Activated naive CD8-positive, alpha-beta T cell treated with anti-CD3 and anti-CD28 coated beads, Interleukin-2, amount 10 ng/mL, durations not matched to agents 7 days and 5 days (primary cell): ENCODE data around the gene ADGRG3. TPM values are rescaled to one million over a fixed set of nuclear protein-coding genes. Genes with fewer than 3 reads are reported as not detected.

ENCODE experiments used
- ATAC-seq: fragments of 150-1000 bp; cut with Tn5 transposase; one replicate; pipeline ENCODE4 v1.10.0; 2021; ENCODE audit warnings: low read depth, moderate library complexity
- POLR2A ChIA-PET: fragments of 350-600 bp; sonication (Branson Sonifier 250); formaldehyde crosslinking; loops from one replicate; lab custom pipeline; 2021; ENCODE audit warnings: antibody characterized with exemption; lab: Charles Lee
- DNase-seq: peaks from one replicate; pipeline ENCODE4 v3.0.0; 2021
- H3K27ac Mint-ChIP-seq: one replicate; pipeline ENCODE4 v1.8.0; 2022; ENCODE audit warnings: mild to moderate bottlenecking, mixed read lengths
- H3K27me3 Mint-ChIP-seq: one replicate; pipeline ENCODE4 v1.8.0; 2022; ENCODE audit warnings: mild to moderate bottlenecking, moderate library complexity, mixed read lengths
- H3K36me3 Mint-ChIP-seq: one replicate; pipeline ENCODE4 v1.8.0; 2021; ENCODE audit warnings: mild to moderate bottlenecking, mixed read lengths
- H3K4me1 Mint-ChIP-seq: one replicate; pipeline ENCODE4 v1.8.0; 2021; ENCODE audit warnings: mixed read lengths
- H3K4me3 Mint-ChIP-seq: one replicate; pipeline ENCODE4 v1.8.0; 2022; ENCODE audit warnings: mild to moderate bottlenecking, moderate library complexity, mixed read lengths
- H3K9me3 Mint-ChIP-seq: one replicate; pipeline ENCODE4 v1.8.0; 2021; ENCODE audit warnings: mixed read lengths
- total RNA-seq, 2 experiments: library from RNA; stranded (reverse); gene quantifications; one replicate each; pipeline ENCODE4 v1.2.3, GENCODE V29; 2021

ADGRG3 gene
- total RNA-seq, 2 experiments from 2014 or later, result not detected

DNA sequence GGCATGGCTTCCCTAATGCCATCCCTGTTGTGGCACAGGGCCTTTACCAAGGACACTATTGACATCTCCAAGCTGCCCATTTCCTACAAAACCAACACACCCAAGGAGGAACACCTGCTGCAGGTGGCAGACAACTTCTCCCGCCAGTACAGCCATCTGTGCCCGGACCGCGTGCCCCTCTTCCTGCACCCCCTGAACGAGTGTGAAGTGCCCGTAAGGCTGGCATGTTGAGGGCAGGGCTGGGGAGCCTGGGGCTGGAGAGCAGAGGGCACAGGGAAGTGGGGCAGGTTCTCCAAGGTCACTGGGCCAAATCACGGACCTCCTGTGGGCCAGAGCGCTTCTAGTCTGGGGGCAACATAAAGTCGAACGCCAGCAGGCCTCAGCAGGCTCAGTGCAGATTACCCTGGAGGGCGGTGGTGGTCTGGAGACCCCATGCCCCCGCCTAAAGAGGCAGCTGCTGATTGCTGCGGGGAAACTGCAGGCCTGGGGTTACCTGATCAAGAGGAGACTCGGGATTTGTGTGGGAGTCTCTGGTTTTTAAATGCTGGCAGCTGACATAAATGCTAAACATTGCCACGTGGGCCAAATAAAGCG lies 30.8 kb downstream of the ADGRG3 start:
- ATAC-seq, result no peak
- Mint-ChIP-seq H3K4me3 (no peak overlapping the region), H3K4me1 (peaks cover 9% of the 10 kb centered on the region), H3K9me3 (no peaks in the 10 kb centered on the region), H3K27ac (no peak overlapping the region), H3K27me3 (peaks cover 2% of the 10 kb centered on the region), H3K36me3 (no peaks in the 10 kb centered on the region)
- DNase-seq, result no peak
- POLR2A ChIA-PET, result no interaction called here

- DNase-seq (no peak), ATAC-seq (no peak)
- peaks cover 5% of the 10 kb centered on the region for H3K27me3 Mint-ChIP-seq
- no peak overlapping the region for H3K27ac Mint-ChIP-seq
- no peaks in the 10 kb centered on the region for H3K36me3 Mint-ChIP-seq
- no peaks in the 10 kb centered on the region for H3K9me3 Mint-ChIP-seq
- H3K4me3 Mint-ChIP-seq, result no peak overlapping the region
- POLR2A ChIA-PET, result no interaction called here
- H3K4me1 Mint-ChIP-seq, result peaks cover 11% of the 10 kb centered on the region
Observed at GRCh38 chr16:57699481-57699880, 31.4 kb downstream of the ADGRG3 start.

GRCh38 chr16:57699899-57700298 lies 31.8 kb downstream of the ADGRG3 start:
- no peaks in the 10 kb centered on the region for H3K36me3 Mint-ChIP-seq

DNA sequence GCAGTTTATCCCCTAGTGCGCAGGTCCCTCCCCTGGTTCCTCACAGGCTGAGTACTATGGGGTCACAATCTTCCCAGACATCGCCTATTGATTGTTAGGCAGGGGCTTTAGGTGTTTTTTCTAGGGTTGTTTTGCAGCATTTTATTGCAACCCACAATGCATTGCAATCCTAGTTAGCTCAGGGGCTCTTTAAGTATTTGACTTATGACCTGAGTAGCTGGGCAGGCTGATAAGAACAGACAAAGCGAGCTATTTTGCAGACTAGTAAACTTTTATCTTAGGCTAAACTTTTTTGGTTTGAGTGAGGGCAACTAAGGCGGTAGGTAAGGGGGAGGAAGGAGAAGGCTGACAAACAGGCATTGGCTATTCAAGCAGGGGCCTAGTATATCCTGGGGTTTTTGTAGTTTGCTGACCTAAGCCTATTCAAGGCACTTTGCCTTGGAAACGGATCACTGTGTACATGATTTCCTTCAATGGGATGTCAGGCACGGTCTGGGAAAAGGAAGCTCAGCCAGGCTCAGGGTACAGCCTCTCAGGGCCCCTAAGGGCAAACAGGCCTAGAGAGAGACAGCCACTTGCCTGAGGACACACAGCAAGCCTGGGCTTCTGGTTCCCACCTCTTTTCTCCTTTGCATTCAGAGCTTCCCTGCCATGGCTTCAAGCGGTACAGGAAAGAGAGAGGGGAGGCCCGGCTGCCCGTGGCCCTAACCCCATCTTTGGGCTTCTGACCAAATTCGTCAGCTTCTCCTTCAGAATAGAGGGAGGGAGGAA lies 32.9 kb downstream of the ADGRG3 start:
- ATAC-seq (no peak), DNase-seq (no peak)
- Mint-ChIP-seq H3K4me1 (peaks cover 4% of the 10 kb centered on the region), H3K27me3 (peaks cover 5% of the 10 kb centered on the region), H3K36me3 (no peaks in the 10 kb centered on the region), H3K9me3 (no peaks in the 10 kb centered on the region), H3K27ac (no peak overlapping the region), H3K4me3 (no peak overlapping the region)
- POLR2A ChIA-PET, result no interaction called here

More at GRCh38 chr16:57699899-57700298, 31.8 kb downstream of the ADGRG3 start:
- peaks cover 8% of the 10 kb centered on the region for H3K4me1 Mint-ChIP-seq
- ATAC-seq (no peak), DNase-seq (no peak)
- POLR2A ChIA-PET, result no interaction called here
- H3K9me3 Mint-ChIP-seq, result no peaks in the 10 kb centered on the region
- H3K27ac Mint-ChIP-seq, result no peak overlapping the region
- H3K27me3 Mint-ChIP-seq, result peaks cover 5% of the 10 kb centered on the region
- no peak overlapping the region for H3K4me3 Mint-ChIP-seq

- Mint-ChIP-seq H3K27ac (no peak overlapping the region), H3K4me3 (no peak overlapping the region), H3K36me3 (peaks cover 2% of the 10 kb centered on the region), H3K27me3 (peaks cover 6% of the 10 kb centered on the region), H3K9me3 (peaks cover 2% of the 10 kb centered on the region), H3K4me1 (peaks cover 8% of the 10 kb centered on the region)
- POLR2A ChIA-PET, result no interaction called here
- DNase-seq (no peak), ATAC-seq (no peak)
Observed at GRCh38 chr16:57701759-57702371, 33.8 kb downstream of the ADGRG3 start.

DNA sequence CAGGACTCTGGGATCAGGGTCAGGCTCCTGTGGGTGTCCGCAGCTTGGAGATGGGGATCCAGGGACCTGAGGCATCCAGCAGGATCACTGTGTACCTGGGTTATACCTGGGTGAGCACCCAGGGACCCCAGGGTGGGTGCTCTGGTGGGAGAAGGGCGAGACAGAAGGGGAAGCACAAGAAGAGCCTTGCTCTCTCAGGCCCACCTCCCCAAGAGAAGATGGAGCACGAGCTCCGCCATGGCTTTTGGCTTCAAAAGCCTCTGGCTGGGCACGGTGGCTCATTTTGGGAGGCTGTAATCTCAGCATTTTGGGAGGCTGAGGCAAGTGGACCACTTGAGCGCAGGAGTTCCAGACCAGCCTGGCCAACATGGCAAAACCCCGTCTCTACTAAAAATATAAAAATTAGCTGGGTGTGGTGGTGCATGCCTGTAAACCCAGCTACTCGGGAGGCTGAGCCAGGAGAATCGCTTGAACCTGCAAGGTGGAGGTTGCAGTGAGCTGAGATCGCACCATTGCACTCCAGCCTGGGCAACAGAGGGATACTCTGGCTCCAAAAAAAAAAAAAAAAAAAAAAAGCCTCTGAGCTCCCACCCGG lies 35.4 kb downstream of the ADGRG3 start:
- peaks cover 9% of the 10 kb centered on the region for H3K27me3 Mint-ChIP-seq

DNA sequence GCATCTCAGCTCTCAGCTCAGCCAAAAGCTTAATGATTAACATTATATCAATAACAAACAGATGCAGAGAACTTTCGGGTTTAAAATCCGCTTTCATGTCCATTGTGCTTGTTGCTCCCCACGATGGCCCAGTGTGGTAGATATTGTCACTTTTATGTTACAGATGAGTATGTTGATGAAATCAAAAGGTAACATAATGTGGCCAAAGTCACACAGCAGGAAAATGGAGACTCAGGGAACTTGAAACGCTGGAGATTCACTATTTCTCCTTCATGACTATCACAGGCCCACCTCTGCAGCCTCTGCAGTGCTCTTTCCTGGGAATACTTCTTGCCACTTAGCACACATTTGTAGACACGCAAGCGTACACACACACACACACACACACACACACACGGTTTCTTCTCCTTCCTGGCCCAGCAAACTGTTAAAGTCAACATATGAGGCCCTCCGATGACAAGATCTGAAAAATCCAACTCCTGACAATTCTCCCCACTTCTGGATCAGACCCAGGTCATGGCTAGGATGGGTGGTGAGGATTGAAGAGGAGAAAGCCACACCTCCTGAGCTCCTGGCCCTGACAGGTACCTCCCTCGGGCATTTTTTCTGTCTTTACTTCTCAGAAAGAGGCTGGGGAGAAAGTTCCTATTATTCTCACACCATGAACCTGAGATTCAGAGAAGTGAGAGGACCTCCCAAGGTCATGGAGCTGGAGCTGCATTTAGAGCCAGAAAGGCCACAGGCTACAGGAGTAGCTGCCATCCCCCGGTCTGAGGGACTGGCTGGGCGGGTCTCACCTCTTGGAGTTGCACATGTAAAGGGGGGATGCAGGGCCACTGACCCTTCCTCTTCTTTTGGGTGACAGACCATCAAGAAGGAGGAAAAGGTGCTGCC lies 36.2 kb downstream of the ADGRG3 start:
- Mint-ChIP-seq H3K4me3 (no peak overlapping the region), H3K27ac (no peak overlapping the region), H3K9me3 (peaks cover 3% of the 10 kb centered on the region), H3K36me3 (peaks cover 2% of the 10 kb centered on the region), H3K27me3 (peaks cover 13% of the 10 kb centered on the region), H3K4me1 (peaks cover 15% of the 10 kb centered on the region)
- POLR2A ChIA-PET, result interaction anchor here (0.6 to 1.2 kb wide), 2 partner anchors 14 to 576 kb away, joined by 3 read pairs; no protein-coding TSS in a partner anchor
- DNase-seq (no peak), ATAC-seq (no peak)

More for the DNA sequence above, 35.4 kb downstream of the ADGRG3 start:
- peaks cover 2% of the 10 kb centered on the region for H3K36me3 Mint-ChIP-seq
- H3K4me3 Mint-ChIP-seq, result no peak overlapping the region
- no peak for ATAC-seq
- no peak overlapping the region for H3K27ac Mint-ChIP-seq
- no peak for DNase-seq
- POLR2A ChIA-PET, result interaction anchor here (0.6 to 1.2 kb wide), 2 partner anchors 13 to 575 kb away, joined by 3 read pairs; no protein-coding TSS in a partner anchor
- H3K4me1 Mint-ChIP-seq, result peaks cover 15% of the 10 kb centered on the region
- H3K9me3 Mint-ChIP-seq, result peaks cover 3% of the 10 kb centered on the region

- Mint-ChIP-seq H3K4me1 (peaks cover 15% of the 10 kb centered on the region), H3K27me3 (peaks cover 21% of the 10 kb centered on the region)
- POLR2A ChIA-PET, result interaction anchor here (1.2 kb wide), 1 partner anchor 15 kb away, joined by 3 read pairs; no protein-coding TSS in a partner anchor
Observed at GRCh38 chr16:57704905-57705852, 37.1 kb downstream of the ADGRG3 start.

GRCh38 chr16:57706717-57707116 lies 38.6 kb downstream of the ADGRG3 start:
- Mint-ChIP-seq H3K4me1 (peaks cover 15% of the 10 kb centered on the region), H3K9me3 (peaks cover 3% of the 10 kb centered on the region), H3K4me3 (no peak overlapping the region), H3K36me3 (peaks cover 2% of the 10 kb centered on the region), H3K27ac (no peak overlapping the region), H3K27me3 (peaks cover 35% of the 10 kb centered on the region)
- DNase-seq, result no peak
- ATAC-seq, result no peak
- POLR2A ChIA-PET, result no interaction called here

More at GRCh38 chr16:57704905-57705852, 37.1 kb downstream of the ADGRG3 start:
- no peak overlapping the region for H3K4me3 Mint-ChIP-seq
- ATAC-seq (no peak), DNase-seq (no peak)
- peaks cover 2% of the 10 kb centered on the region for H3K36me3 Mint-ChIP-seq
- peaks cover 3% of the 10 kb centered on the region for H3K9me3 Mint-ChIP-seq
- H3K27ac Mint-ChIP-seq, result no peak overlapping the region

- Mint-ChIP-seq H3K27ac (no peak overlapping the region), H3K4me3 (no peak overlapping the region), H3K36me3 (peaks cover 2% of the 10 kb centered on the region), H3K27me3 (peaks cover 36% of the 10 kb centered on the region), H3K4me1 (peaks cover 15% of the 10 kb centered on the region), H3K9me3 (peaks cover 3% of the 10 kb centered on the region)
- no peak for DNase-seq
- POLR2A ChIA-PET, result no interaction called here
- ATAC-seq, result no peak
Observed at GRCh38 chr16:57707331-57707730, 39.2 kb downstream of the ADGRG3 start.

DNA sequence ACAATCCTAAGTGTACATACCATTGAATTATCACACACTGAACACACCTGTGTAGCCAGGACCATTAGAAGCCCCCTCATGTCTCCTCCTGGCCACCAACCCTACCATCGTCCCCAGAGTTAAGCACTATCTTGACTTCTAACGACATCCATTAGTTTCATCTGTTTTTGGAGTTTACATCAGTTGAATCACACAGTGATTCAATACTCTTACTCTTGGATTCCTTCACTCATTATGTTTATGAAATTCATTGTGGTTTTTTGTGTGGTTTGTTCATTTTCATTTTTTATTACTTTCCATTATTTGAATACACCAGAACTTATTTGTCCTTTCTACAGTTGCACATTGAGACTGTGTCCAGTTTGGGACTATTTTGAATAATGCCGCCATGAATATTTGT lies 40.1 kb downstream of the ADGRG3 start:
- H3K9me3 Mint-ChIP-seq, result peaks cover 3% of the 10 kb centered on the region
- ATAC-seq (no peak), DNase-seq (no peak)
- POLR2A ChIA-PET, result no interaction called here
- H3K36me3 Mint-ChIP-seq, result peaks cover 2% of the 10 kb centered on the region
- peaks cover 15% of the 10 kb centered on the region for H3K4me1 Mint-ChIP-seq
- no peak overlapping the region for H3K4me3 Mint-ChIP-seq
- H3K27ac Mint-ChIP-seq, result no peak overlapping the region
- H3K27me3 Mint-ChIP-seq, result peaks cover 39% of the 10 kb centered on the region

- H3K27me3 Mint-ChIP-seq, result peaks cover 42% of the 10 kb centered on the region
- DNase-seq, result no peak
- peaks cover 2% of the 10 kb centered on the region for H3K36me3 Mint-ChIP-seq
- no peak for ATAC-seq
- H3K4me1 Mint-ChIP-seq, result peaks cover 12% of the 10 kb centered on the region
- no peak overlapping the region for H3K4me3 Mint-ChIP-seq
- POLR2A ChIA-PET, result interaction anchor here (0.7 kb wide), 1 partner anchor 47 kb away, joined by 6 read pairs; no protein-coding TSS in a partner anchor
- peaks cover 3% of the 10 kb centered on the region for H3K9me3 Mint-ChIP-seq
- H3K27ac Mint-ChIP-seq, result no peak overlapping the region
Observed at GRCh38 chr16:57709663-57710062, 41.6 kb downstream of the ADGRG3 start.
